ENCODE data around the gene GRM3.

Gene GRM3

DNA sequence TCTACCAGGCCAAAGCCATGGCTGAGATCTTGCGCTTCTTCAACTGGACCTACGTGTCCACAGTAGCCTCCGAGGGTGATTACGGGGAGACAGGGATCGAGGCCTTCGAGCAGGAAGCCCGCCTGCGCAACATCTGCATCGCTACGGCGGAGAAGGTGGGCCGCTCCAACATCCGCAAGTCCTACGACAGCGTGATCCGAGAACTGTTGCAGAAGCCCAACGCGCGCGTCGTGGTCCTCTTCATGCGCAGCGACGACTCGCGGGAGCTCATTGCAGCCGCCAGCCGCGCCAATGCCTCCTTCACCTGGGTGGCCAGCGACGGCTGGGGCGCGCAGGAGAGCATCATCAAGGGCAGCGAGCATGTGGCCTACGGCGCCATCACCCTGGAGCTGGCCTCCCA is 142.7 kb downstream of the GRM3 start:
- no peak for DNase-seq (ENCODE audit: low spot score)

DNA sequence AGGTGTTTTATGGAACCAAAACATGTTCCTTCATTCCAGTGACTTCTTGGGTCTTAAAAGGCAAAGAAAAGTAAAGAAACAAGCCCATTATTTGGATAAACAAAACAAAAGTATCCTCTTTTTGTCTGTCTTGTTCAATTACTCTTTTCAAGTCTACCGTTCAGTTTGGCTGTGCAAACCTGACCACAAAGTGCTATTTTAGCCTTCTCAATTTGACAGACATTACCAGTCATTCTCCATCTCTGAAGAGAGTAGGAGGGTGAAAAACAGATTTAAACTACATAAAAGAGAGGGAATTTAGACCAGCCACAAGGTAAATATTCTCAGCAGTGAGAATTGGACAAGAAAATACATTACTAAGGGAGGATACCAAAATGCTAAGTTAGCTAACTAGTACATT is 145.2 kb downstream of the GRM3 start:
- DNase-seq (ENCODE audit: low spot score) = no peak

DNA sequence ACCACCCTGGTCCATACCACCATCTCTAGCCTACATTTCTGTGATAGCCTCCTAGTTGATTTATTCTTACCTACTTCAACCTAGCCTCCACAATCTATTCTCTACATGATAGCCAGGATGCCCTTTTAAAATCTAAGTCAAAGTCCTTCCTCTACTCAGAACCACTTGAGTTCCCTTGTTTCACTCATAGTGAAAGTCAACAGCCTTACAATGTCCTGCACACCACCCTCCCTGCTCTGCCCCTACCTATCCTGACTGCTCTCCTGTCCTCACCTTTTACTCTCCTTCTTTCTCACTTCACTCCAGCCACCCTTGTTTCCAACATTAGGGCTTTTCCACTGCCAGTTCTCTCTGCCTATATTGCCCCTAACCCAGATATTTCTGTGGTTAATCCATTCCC is 146.7 kb downstream of the GRM3 start:
- DNase-seq (ENCODE audit: low spot score) = no peak

DNA sequence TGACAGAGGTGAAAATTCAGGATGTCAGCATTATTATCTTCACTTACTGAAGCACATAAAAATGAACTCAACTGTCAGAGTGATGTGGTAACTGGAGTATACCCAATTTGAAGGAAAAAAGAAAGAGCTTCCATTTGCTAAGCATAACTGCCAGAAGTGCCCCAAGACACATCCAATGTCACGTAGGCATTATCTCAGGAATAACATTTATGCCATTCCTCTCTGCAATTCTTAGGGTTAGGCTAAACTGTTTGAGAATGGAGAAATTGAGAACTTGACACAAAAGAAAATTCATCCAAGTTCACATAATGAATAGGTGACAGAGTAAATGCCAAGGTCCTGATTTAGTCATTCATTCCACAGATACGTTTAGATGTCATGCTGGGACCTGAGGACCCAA is 148.6 kb downstream of the GRM3 start:
- DNase-seq (ENCODE audit: low spot score) = no peak

DNA sequence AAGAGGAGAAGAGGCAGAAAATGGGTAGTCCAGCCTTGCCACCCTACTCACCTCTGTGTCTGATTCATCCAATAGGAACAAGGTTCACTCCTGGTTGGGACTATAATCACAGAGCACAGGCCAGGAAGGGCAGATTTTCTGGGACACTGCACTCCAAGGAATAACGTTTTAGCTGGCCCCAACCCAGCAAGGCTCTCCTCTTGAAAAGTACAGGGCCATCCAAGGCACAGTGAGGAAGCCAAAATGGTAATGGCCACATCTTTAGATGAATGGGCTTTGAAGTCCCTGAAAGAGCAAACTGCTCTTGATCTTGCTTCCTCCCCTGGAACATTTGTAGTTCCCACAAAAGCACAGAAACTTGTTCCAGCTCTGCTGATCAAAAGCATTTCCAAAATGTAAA is 149.4 kb downstream of the GRM3 start:
- DNase-seq (ENCODE audit: low spot score) = no peak

DNA sequence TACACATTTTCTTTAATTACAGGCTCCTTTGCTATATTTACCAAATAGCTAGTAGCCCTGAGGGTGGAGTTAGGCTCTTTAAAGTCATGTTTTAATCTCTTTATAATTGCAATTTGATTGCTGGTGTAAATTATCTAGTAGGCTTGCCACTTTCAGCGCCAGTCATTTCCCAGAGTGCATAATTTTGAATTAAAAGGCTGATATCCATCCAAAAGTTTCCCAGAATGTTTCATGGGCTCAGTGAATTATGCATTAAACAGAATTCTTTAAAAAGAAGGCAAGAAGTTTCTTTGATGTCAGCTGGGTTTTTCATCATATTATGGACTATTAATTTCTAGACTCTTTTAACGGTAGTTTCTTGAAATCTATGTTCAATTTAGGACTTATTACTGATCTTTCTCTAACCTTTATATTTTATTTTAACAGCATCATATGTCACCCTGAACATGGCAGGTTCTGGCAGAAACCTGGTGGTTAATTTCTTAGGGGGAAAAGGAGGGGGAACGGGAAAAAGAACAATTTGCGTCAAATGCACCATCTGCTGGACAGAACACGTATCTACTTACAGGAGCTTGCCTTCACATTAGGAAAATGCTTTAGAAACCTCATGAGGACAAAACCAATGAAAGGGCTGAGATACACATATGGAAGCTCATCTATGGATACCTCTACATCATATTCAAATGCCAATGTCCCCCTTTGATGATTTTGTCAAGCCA is 171.1 kb downstream of the GRM3 start:
- DNase-seq (ENCODE audit: low spot score) = peak; percentile 18

DNA sequence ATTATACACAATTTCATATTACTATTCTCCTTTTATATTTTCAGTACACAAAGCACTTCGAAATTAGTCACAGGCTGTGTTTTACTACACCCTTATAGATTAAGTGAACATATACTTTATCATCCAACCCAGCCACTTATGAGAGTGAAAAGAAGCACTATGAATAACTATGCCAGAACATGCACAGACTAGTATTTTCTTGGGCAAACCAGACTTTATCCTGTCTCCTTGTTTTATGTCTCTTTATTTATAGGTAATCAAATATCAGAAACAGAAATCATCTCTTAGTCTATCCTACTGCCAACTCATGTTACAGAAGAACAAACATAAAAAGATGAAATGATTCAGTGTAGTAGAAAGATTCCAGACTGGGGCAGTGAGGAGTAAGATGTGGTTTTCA is 171.8 kb downstream of the GRM3 start:
- DNase-seq (ENCODE audit: low spot score) = no peak

DNA sequence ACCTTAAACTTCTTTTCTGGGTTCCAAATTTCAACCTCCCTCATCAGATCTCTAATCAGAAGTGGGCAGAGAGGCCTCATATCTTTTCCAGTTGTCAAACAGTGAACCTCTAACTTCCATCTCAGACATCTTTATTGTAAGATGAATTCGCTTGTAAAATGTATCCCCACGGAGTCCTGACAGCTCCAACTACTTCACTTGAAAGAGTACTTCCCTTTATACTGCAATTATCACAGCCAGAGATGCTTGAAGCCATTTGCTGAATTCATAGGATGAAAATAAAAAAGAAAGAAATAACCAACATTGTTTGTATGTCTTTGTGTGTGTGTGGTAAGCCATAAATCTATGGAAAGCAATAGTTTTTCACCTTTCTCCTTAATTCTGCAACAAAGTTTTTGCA is 175.2 kb downstream of the GRM3 start:
- DNase-seq (ENCODE audit: low spot score) = no peak

DNA sequence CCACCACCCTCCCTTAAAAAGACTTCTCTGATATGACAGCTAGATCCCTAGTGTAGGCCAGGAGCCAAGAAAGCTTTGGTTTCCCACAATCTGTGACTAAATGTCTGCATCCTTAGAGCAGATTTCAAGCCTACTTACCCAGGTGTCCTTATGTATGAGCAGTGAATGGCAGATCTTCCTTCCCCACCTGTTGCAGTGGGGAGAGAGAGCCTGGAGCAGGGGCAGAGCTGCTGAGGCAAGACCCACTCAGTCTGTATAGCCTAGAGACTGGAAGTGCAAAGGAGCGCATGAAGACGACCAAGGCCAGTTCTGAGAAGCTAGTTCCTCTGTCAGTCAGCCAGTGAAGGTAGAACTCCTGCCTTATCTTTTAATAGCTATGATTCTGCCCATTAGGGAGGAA is 180.1 kb downstream of the GRM3 start:
- DNase-seq (ENCODE audit: low spot score) = no peak

DNA sequence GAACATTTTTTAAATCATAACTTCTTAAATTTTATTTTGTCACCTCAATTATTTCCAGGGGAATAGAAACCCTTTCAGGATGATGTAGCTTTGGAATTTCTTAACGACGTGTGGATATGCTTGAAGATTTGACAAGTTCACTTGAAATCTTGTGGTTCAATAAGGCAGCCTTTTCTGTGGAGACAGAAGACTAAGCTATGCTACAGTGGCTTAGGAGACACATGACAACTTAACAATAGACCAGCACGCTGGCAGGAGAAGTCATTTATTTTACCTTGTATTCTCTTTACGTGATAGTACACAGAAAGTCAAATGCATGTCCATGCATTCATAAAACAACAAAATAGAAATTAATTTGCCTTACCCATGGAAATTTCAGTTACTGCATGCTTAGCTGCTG is 181.6 kb downstream of the GRM3 start:
- DNase-seq (ENCODE audit: low spot score) = no peak

DNA sequence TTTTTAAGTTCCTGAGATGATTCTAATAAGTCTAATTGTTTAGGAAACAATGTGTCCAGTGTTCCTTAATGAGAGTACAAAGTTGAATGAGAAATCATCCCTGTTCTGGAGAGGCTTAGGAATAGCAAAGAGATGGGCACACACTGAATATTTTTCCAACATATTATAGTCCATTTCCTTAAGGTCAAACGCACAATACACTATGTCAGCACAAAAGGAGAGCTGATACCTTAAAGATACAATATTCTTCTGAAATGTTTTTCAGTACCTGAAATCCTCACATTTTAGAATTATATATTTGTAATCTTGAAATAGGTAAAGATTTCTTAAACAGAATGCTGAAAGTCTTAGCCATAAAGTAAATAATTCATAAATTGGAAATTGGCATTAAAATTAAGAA is 183.2 kb downstream of the GRM3 start:
- DNase-seq (ENCODE audit: low spot score) = no peak

DNA sequence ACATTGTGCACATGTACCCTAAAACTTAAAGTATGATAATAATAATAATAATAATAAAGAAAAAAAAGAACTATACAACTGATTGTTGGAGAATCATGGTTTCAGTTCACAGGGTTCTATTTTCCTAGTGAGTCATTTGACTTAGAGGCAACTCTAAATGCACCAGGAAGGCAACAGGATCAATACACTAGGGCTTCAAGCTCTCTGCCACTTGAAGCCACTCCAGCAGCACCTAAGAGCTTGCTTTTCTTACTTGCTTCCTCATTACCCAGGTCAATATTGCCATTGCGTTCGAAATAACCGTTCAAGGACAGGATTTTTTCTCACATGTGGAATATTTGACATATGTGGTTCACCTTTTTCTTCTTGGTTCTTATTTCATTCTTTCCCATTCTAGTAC is 189.7 kb downstream of the GRM3 start:
- DNase-seq (ENCODE audit: low spot score) = no peak

DNA sequence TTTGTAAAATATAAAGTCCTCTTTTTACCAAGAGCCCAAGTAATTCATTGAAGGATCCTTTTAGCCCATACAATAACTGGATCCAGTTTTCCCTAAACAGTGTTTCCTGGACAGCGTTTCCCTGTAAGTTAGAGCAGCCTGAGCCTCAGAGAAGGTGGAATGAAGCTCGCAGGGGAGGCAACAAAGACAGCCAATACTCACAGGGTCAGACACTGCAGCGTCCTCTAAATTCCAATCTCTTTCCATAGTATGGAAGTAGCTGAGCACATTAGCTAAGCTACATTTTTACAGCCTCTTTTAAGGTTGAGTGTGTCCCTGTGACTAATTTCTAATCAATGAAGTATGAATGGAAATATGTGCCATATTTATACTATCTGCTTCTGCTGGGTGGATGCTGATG is 193.5 kb downstream of the GRM3 start:
- no peak for DNase-seq (ENCODE audit: low spot score)

DNA sequence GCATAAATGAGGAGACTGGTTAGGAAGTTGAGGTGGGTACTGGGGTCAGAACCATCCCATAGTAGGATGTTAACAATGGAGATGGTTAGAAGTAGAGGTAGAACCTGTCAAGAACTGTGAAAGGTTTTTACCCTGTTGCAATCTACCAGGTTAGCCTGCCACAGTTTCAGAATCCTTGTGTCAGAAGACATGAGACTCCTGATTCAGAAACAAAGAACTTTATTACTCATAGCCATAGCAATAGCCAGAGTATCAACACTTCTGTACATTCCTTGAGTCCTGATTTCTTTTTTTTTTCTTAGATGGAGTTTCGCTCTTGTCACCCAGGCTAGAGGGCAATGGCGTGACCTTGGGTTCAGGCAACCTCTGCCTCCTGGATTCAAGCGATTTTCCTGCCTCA is 200.9 kb downstream of the GRM3 start:
- no peak for DNase-seq (ENCODE audit: low spot score)

DNA sequence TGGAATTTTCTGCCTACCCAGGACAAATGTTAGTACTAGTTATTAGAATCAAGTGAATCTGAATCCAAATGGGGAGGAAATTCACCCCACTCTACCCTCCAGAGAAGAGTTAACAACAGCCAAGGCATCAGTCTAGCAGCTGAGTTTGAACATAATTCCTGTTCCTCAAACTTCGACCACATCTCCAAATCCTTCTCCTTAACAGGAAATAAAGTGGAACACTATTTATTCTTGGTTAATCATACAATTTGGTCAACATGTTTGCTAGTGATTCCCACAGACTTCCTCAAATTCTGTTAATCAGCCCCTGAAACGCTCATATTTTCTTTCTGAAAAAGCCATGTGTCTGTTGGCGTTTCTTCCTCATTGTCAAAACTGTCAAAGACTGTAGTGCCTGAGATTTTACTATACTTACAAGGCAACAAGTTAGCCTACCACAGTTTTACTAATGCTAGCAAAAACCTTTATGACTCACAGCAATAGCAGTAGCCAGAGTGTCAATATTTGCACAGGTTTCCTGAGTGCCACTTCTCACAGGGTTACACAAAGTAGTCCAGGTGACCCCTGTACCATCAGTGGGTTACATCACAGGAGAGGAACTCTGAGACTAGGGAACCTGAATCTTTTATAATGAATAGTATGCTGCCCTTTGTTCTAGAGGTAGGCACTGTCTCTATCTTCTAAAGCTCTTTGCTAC is 202.9 kb downstream of the GRM3 start:
- no peak for DNase-seq (ENCODE audit: low spot score)

DNA sequence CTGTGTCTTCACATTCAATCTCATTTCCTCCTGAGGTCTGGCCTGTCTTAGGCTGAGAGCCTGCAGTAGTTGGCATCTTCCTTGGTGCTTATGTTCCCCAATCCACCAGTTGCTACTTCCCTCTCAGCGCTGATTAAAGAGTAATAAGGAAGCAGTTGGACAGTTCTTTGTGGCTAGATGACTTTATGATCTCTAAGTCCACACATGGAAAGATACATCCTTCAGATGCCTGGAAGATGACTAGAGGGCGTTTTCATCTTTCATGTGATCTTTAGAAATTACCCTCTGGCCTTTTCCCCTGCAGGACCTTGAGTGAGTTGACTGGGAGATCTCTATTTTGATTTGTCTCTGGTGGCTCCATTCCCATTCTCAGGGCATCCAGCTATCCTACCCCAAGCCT is 204.5 kb downstream of the GRM3 start:
- DNase-seq (ENCODE audit: low spot score) = no peak

DNA sequence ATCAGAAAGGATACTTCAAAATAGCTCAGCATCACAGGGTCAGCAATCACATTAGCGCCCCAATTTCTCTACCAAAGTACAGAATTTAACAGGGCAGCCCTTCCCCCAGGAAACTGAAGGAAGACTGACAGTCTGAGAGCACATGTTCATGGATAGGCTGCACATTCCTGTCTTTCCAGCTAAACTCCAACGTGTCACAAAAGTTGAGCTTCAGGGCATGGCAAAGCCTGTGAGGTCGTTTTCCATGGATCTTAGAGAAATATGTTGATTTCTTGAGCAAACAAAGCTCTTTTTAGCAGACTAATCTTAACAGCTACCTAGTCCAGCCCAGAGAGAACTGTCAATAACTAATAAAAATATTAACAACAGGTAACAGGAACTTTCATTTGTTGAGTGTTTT is 207.9 kb downstream of the GRM3 start:
- no peak for DNase-seq (ENCODE audit: low spot score)

DNA sequence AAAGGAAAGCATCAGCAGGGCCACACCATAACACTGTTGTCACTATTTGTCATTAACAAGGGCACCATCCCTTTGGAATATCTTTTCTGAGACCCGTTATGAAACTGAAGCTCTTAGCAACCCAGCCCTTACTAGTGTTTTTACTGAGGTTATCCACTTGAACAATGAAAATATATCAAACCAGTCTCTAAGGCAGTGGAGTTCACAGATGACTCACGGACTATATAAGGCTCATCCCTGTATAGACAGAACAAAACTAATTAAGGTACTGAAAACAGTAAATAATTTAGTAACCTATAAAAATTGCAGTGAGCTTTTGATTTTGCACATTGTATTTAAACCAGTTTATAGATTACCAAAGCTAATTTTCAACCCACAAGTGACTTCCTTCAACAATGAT is 219.7 kb downstream of the GRM3 start:
- no peak for DNase-seq (ENCODE audit: low spot score)

DNA sequence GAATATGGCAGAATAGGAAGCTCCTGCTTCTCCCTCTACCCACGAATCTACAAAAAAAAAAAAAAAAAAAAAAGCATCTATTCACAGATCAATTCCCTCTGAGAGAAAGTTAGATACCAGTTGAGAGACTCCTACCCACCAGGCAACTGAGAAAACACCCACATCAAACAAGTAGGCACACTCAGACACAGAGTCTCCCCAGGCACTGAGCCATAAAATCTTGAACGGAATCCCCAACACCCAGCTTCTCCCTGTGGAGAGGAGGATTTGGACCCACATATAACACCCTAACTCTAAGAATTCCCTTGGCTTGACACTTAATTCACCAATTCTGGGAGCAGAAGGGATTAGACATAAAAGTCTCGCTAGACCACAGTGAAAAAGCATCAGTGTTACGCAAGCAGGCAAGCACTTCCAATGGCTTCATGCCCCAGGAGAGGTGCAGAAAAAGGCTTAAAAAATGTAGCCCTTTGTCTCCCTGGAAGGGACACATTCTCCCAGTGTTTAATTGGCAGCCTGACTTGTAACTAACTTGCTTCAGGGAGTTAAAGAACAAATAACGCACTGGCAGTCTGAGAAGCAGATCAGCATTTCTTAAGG is 223.6 kb downstream of the GRM3 start:
- DNase-seq (ENCODE audit: low spot score) = no peak

DNA sequence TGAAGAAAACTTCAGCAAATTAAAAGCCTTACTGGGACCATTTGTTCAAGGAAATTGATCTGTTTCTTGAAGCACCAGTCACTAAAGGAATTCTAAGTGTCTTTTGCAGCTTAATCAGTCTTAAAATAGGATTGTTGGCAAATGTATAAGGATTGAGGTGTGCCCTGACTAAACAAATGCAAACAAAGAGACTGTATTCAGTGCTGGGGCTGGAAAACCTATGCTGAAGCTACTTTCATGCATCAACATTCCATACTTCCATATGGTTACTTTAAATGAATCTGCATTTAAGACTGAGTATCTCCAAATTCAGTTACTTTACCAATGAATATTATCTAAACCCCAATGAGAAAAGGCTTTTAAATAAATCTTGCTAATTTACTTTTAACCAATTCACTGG is 232.4 kb downstream of the GRM3 start:
- DNase-seq (ENCODE audit: low spot score) = no peak

DNA sequence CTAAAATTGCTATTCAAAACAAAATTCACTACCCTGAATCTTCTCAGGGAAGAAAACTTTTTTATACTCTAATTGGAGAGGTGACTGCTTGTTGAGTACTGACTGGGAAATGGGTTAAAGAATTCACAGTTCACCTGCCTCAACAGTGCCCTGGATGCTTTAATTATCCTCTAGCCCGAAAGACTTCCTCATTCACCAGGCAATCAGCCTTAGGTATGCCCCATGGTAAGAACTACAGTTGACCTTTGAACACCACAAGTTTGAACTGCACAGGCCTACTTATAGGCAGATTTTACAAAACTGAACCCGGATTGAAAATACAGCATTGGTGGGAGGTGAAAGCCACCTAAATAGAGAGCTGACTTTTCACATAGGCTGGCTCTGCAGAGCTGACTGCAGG is 240.4 kb downstream of the GRM3 start:
- no peak for DNase-seq (ENCODE audit: low spot score)

DNA sequence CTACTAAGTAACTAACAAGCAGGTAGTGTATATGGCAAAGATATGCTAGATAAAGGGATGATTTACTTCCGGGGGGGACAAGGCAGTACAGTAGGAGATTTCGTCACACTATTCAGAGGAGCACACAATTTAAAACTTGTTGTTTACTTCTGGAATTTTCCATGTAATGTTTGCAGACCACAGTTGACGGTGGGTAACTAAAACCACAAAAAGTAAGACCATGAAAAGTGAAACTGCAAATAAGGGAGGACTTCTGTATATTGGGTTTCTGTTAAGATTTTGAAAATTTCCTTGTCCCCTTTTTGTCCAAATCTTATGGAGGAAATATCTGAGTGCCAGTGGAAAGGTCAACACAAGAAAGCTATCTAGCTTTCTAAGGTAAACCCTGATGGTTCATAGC is 245.8 kb downstream of the GRM3 start:
- DNase-seq (ENCODE audit: low spot score) = no peak

DNA sequence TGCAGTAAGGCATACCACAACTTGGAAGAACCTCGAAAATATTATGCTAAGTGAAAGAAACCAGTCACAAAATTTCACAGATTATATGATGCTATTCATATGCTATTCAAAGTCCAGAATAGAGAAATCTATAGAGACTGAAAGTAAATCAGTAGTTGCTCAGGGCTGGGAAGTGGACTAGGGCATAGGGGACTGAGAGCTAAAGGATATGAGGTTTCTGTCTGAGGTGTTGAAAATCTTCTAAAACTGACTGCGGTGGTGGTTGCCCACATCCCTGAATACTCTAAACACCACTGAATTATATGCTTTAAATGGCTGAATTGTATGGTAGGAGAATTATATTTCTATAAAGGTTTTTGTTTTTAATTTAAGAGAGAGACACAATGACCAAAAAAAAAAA is 254.5 kb downstream of the GRM3 start:
- no peak for DNase-seq (ENCODE audit: low spot score)

DNA sequence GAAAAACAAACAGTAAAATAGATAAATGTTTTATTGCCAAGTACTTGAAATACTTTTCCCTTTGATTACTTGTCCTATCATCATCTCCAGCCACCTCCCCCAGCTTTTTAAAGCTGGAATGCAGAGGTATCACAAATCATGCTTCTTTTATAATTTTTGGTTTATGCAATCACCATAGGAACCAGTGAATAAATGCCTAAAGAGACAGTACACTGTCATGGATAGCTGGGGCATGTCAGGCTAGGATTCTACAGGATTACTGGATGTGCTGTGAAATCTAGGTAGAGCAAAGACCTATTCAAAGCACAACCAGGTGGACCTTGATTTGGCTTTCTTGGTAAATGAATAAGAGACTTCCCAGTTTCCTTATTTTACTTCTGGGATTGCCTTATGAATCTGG is 257.2 kb downstream of the GRM3 start:
- no peak for DNase-seq (ENCODE audit: low spot score)
